ENCODE data around the gene SERPINA1.

The SERPINA1 gene

GRCh38 chr14:94346065-94346786 lies 42.2 kb downstream of the SERPINA1 start:
- DNase-seq (ENCODE audit: low read depth in 2 of 2): peak in 1 of 2 donors; percentile 17

GRCh38 chr14:94345344-94346064 lies 42.9 kb downstream of the SERPINA1 start:
- DNase-seq (ENCODE audit: low read depth in 2 of 2): no peak

DNA sequence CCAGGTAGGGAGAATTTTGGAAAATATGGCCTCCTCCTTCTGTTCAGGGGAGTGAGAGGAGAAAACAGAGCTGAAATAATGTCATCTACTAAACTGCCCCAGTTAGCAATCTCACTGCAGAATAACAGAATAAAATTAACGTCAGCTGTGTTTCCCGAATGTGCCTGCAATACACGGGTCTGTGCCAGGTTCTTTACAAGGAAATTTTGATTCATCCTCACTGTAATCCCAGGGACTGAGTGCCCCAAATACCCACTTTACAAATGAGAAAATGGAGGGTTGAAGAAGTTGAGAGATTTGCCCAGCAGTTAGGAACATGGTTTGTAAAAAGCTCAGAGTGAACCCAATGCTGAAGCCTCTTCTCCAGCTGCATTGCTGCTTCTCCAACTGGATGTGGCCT lies 44.0 kb downstream of the SERPINA1 start:
- DNase-seq (ENCODE audit: low read depth in 2 of 2): no peak

- no peak for DNase-seq (ENCODE audit: low read depth in 2 of 2)
Measured at GRCh38 chr14:94343238-94344005, 45.0 kb downstream of the SERPINA1 start.

GRCh38 chr14:94342334-94342934 lies 46.0 kb downstream of the SERPINA1 start:
- DNase-seq (ENCODE audit: low read depth in 2 of 2): no peak

DNA sequence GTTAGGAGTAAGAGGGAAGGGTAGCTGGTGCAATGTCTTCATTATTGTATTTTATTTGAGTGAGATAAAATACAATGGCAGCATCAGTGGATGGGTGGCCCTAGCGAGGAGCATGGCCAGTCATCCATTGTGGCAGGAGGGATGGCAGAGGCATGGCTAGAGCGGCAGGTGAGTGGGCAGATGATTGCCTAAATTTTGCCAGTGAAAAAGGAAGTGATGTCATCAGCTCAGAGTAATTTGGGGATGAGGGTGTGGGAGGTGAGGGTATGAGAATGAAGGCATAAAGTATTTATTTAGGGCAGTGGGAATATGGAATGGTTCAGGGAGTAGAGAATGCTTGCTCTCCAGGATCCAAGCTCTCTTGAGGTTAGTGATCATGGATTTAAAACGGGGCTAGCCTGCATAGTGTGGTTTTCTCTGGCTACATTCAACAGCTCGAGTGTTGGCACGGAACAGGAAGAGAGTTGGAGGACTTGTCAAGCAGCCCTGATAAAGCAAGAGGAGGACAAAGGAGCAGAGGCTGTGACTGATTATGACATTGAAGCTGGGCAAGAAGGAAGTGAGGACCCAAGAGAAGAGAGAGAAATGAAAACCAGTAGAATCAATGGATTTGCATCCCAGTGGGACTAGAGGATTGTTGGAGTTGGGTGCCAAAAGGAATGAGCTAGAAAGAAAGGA lies 46.6 kb downstream of the SERPINA1 start:
- DNase-seq (ENCODE audit: low read depth in 2 of 2): no peak

DNA sequence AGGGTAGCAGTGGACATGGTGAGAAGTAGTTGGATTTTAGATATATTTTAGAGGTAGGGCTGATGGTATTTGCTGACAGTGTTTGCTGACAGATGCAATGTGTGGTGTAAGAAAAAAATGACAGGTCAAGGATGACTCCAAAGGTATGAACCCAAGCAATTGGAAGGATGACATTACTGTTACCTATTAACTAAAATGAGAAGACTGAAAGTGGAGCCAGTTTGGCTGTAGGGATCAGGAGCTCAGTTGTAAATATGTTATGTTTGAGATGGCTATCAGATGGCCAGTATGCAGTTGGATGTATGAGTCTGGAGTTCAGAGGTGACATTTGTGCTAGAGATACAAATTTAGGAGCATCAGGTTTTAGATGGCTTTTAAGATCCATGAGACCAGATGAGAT lies 47.9 kb downstream of the SERPINA1 start:
- DNase-seq (ENCODE audit: low read depth in 2 of 2): no peak

GRCh38 chr14:94338023-94338422 lies 50.4 kb downstream of the SERPINA1 start:
- no peak for DNase-seq (ENCODE audit: low read depth in 2 of 2)

GRCh38 chr14:94337274-94337673 lies 51.1 kb downstream of the SERPINA1 start:
- DNase-seq (ENCODE audit: low read depth in 2 of 2): no peak

- DNase-seq (ENCODE audit: low read depth in 2 of 2): no peak
Measured at GRCh38 chr14:94334872-94335271, 53.5 kb downstream of the SERPINA1 start.

- no peak for DNase-seq (ENCODE audit: low read depth in 2 of 2)
Measured at GRCh38 chr14:94332587-94332986, 55.8 kb downstream of the SERPINA1 start.

GRCh38 chr14:94332063-94332583 lies 56.3 kb downstream of the SERPINA1 start:
- no peak for DNase-seq (ENCODE audit: low read depth in 2 of 2)

DNA sequence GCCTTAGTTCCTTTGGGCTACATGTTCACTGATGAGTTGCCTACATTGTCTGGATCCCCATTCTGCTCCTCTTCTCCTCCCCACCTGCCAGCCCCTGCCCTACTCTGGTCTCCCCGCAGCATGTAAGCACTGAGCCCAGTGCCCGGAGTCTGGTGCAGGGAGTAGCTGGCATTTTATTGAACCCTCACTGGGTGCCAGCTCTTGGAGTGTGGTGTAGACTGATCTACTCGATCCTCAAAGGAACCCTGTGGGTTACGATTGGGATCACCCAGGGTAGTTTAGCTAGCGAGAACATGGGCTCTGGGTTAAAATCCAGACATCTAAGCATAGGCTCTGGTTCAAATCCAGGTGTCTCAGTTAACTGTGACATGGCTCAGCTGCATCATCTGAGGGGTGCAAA lies 56.9 kb downstream of the SERPINA1 start:
- no peak for DNase-seq (ENCODE audit: low read depth in 2 of 2)

DNA sequence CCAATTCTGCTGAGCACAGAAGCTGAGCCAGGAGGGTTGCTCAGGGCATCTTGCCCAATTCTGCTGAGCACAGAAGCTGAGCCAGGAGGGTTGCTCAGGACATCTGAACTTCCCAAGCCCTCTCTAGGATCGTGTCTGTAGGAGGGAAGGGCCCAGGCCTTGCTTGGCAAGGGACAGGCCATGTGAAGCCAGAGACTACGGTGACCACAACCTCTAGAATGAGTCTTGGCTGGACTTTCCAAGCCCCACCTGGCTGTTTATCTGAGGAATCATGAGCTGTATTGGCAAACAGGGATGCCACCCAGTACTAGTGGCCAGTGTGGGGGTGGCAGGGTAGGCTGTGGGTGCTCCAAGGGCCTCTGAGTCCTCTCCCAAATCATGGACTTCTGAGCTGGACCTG lies 57.5 kb downstream of the SERPINA1 start:
- DNase-seq (ENCODE audit: low read depth in 2 of 2): no peak

GRCh38 chr14:94330432-94330831 lies 58.0 kb downstream of the SERPINA1 start:
- no peak for DNase-seq (ENCODE audit: low read depth in 2 of 2)

- no peak for DNase-seq (ENCODE audit: low read depth in 2 of 2)
Measured at GRCh38 chr14:94329857-94330256, 58.5 kb downstream of the SERPINA1 start.

GRCh38 chr14:94328196-94328595 lies 60.2 kb downstream of the SERPINA1 start:
- DNase-seq (ENCODE audit: low read depth in 2 of 2): no peak
